GM10266 (cell line): ENCODE data around the gene NRL.

ENCODE experiments used
- DNase-seq: peaks from one replicate; pipeline ENCODE4 v3.0.0; 2012; ENCODE audit errors: extremely low spot score
- CTCF ChIP-seq: IDR thresholded peaks from 2 replicates; pipeline ENCODE4 v1.5.1; 2012; ENCODE audit warnings: mild to moderate bottlenecking, low read depth; ENCODE audit not compliant: control insufficient read depth, insufficient read depth; ENCODE audit errors: missing control alignments

The NRL gene

GRCh38 chr14:24102357-24103048, 12.2 kb downstream of the NRL start:
- DNase-seq: no peak
- TF ChIP-seq CTCF: no peak

- no peak for TF ChIP-seq CTCF
- DNase-seq: no peak
Observed at GRCh38 chr14:24100982-24101494, 13.7 kb downstream of the NRL start.

- DNase-seq: no peak
Observed at GRCh38 chr14:24100197-24100981, 14.4 kb downstream of the NRL start.

GRCh38 chr14:24098927-24099813, 15.6 kb downstream of the NRL start:
- no peak for TF ChIP-seq CTCF
- no peak for DNase-seq

More at GRCh38 chr14:24100197-24100981, 14.4 kb downstream of the NRL start:
- no peak for TF ChIP-seq CTCF

- no peak for DNase-seq
- no peak for TF ChIP-seq CTCF
Observed at GRCh38 chr14:24098229-24098926, 16.4 kb downstream of the NRL start.

- no peak for TF ChIP-seq CTCF
- no peak for DNase-seq
Observed at GRCh38 chr14:24096545-24097181, 18.1 kb downstream of the NRL start.
